Ascending aorta (tissue), 2 donors: ENCODE measurements around the gene SIPA1. TPM values are rescaled to one million over a fixed set of nuclear protein-coding genes. Genes with fewer than 3 reads are reported as not detected.
A peak's percentile ranks its signal among the peaks of the same experiment; 100 is the strongest.
"Not testable (repeated sequence)": the region's sequence is repeated elsewhere in the genome, so short reads cannot be mapped to it uniquely, and the experiment has no call there.

Experiments used
- DNase-seq, 2 donors: peaks; one replicate each; pipeline ENCODE4 v3.0.0-alpha.2; 2019; ENCODE audit warnings: low spot score in 2 of 2
- H3K27ac ChIP-seq, 2 donors: fragments of 200-600 bp; sonication (generic); one replicate each; pipeline ENCODE4 v1.5.1; 2016 to 2017; ENCODE audit warnings: mild to moderate bottlenecking in 1 of 2
- H3K27me3 ChIP-seq: fragments of 200-600 bp; sonication (generic); one replicate; pipeline ENCODE4 v1.5.1; 2017
- H3K36me3 ChIP-seq, 2 donors: fragments of 200-600 bp; sonication (generic); one replicate each; pipeline ENCODE4 v1.5.1; 2016
- H3K4me1 ChIP-seq, 2 donors: fragments of 200-600 bp; sonication (generic); one replicate each; pipeline ENCODE4 v1.5.1; 2016 to 2017; ENCODE audit warnings: mild to moderate bottlenecking in 1 of 2
- H3K4me3 ChIP-seq, 2 donors: fragments of 200-600 bp; sonication (generic); one replicate each; pipeline ENCODE4 v1.5.1; 2016 to 2017; ENCODE audit warnings: mild to moderate bottlenecking in 1 of 2
- H3K9me3 ChIP-seq, 2 donors: fragments of 200-600 bp; sonication (generic); one replicate each; pipeline ENCODE4 v1.5.1; 2016
- intact Hi-C: fragments of 100-400 bp; cut with DNase I; formaldehyde crosslinking; loops from one replicate; pipeline ENCODE4 v1.15.1; 2023
- total RNA-seq: library from RNA; depleted of rRNA; stranded (reverse); fragments of >200 nt; gene quantifications from one replicate; pipeline ENCODE4 v1.1.0, GENCODE V29; 2016
- TF ChIP-seq, protein P1 (sequence below), 3 experiments: fragments of 200-600 bp in 2 of 3; fragments of 450-650 bp in 1 of 3; sonication (generic) in 2 of 3; IDR thresholded peaks; one replicate each; pipeline ENCODE4 v1.5.1; 2016 to 2019; ENCODE audit warnings: antibody characterized with exemption in 3 of 3, mild to moderate bottlenecking in 1 of 3, moderate library complexity in 1 of 3

Gene SIPA1
- total RNA-seq, 1 donor from 2014 or later: 145 TPM

DNA sequence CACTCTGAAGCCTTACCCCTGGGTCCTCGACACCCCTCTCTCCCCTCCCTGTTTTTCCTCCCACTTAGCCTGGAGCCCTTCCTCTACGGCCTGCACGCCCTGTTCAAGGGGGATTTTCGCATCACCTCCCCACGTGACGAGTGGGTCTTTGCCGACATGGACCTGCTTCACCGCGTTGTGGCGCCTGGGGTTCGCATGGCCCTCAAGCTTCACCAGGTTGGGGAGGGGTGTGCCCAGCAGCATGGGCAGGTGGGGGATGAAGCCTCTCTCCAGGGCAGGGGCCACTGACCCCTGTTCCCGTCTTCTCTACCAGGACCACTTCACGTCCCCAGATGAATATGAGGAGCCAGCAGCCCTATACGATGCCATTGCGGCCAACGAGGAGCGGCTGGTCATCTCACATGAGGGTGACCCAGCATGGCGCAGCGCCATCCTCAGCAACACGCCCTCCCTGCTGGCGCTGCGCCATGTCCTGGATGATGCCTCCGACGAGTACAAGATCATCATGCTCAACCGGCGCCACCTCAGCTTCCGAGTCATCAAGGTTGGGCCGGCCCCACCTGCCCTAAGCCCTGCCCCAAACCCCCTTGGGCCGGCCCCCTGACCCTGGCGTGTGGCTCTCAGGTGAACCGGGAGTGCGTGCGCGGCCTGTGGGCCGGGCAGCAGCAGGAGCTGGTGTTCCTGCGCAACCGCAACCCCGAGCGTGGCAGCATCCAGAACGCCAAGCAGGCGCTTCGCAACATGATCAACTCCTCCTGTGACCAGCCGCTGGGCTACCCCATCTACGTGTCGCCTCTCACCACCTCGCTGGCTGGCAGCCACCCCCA lies 2.8 kb upstream of the SIPA1 start:
- TF ChIP-seq, protein P1, sequence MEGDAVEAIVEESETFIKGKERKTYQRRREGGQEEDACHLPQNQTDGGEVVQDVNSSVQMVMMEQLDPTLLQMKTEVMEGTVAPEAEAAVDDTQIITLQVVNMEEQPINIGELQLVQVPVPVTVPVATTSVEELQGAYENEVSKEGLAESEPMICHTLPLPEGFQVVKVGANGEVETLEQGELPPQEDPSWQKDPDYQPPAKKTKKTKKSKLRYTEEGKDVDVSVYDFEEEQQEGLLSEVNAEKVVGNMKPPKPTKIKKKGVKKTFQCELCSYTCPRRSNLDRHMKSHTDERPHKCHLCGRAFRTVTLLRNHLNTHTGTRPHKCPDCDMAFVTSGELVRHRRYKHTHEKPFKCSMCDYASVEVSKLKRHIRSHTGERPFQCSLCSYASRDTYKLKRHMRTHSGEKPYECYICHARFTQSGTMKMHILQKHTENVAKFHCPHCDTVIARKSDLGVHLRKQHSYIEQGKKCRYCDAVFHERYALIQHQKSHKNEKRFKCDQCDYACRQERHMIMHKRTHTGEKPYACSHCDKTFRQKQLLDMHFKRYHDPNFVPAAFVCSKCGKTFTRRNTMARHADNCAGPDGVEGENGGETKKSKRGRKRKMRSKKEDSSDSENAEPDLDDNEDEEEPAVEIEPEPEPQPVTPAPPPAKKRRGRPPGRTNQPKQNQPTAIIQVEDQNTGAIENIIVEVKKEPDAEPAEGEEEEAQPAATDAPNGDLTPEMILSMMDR (IDR thresholded peaks at IDR 0.05): no peak
- Histone ChIP-seq H3K4me3 (no peak overlapping the region), H3K9me3 (no peaks in the 10 kb centered on the region), H3K27ac (no peak overlapping the region), H3K36me3 (peaks cover 51 to 62% of the 10 kb centered on the region in 2 donors), H3K27me3 (no peaks in the 10 kb centered on the region), H3K4me1 (peaks cover 2 to 10% of the 10 kb centered on the region in 2 donors)
- intact Hi-C loops: no loop called here
- DNase-seq: no peak

DNA sequence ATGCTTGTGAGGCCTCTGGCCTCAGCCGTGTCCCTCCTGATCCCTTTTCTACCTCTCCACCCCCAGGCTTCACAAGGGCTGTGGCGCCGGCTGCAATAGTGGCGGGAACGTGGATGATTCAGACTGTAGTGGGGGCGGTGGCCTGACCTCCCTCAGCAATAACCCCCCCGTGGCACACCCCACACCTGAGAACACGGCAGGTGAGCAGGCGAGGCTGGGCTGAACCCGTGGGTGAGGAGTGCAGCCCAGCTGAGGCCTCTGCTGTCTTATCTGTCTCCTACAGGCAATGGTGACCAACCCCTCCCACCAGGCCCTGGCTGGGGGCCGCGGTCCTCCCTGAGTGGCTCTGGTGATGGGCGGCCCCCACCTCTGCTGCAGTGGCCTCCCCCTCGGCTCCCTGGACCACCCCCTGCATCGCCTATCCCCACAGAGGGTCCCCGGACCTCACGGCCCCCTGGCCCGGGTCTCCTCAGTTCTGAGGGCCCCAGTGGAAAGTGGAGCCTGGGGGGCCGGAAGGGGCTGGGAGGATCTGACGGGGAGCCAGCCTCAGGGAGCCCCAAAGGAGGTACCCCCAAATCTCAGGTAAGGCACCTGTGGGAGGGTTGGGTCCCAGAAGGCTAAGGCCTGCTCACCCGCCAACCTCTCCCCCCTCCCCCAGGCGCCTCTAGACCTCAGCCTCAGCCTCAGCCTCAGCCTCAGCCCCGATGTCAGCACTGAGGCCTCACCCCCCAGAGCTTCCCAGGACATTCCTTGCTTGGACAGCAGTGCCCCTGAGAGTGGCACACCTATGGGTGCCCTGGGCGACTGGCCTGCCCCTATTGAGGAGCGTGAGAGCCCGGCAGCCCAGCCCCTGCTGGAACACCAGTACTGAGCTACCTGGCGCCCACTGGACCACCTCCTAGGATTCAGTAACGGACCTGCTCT lies 1.5 kb upstream of the SIPA1 start:
- intact Hi-C loops: no loop called here
- H3K27ac ChIP-seq: no peak overlapping the region
- no peak for DNase-seq
- TF ChIP-seq, protein P1 (IDR thresholded peaks at IDR 0.05): no peak
- H3K27me3 ChIP-seq: no peaks in the 10 kb centered on the region
- H3K36me3 ChIP-seq: peaks cover 42 to 49% of the 10 kb centered on the region in 2 donors
- peaks cover 2 to 10% of the 10 kb centered on the region in 2 donors for H3K4me1 ChIP-seq
- H3K9me3 ChIP-seq: no peaks in the 10 kb centered on the region
- H3K4me3 ChIP-seq: no peak overlapping the region

DNA sequence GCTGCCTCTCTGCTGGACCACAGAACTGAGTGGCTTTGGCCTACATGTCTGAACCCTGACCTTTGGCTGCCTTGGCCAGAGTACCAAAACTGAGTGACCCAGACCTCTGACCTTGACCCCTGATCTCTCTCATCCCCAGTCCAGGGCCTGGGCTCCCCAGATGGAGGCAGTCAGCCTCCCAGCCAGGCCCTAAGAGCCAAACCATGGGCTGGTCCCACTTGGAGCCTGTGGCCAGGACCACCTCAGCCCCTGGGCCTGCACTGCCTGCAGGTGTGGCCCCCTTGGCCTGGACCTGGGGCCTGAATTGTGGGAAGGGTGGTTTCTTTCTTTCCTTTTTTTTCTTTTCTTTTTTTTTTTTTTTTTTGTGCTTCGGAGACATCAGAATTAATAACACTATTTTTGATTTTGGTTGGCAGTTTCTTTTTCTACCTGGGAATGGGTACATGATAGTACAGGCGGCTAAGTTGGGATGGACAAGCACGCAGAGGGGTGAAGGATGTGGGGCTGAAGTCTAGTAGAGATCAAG lies 806 bp upstream of the SIPA1 start:
- TF ChIP-seq, protein P1 (IDR thresholded peaks at IDR 0.05): no peak
- DNase-seq: no peak
- Histone ChIP-seq H3K4me1 (peaks cover 2 to 10% of the 10 kb centered on the region in 2 donors), H3K9me3 (no peaks in the 10 kb centered on the region), H3K36me3 (peaks cover 35 to 46% of the 10 kb centered on the region in 2 donors), H3K27me3 (no peaks in the 10 kb centered on the region), H3K4me3 (no peak overlapping the region), H3K27ac (peak overlapping the region; percentile 11 to 84)
- intact Hi-C loops: no loop called here

DNA sequence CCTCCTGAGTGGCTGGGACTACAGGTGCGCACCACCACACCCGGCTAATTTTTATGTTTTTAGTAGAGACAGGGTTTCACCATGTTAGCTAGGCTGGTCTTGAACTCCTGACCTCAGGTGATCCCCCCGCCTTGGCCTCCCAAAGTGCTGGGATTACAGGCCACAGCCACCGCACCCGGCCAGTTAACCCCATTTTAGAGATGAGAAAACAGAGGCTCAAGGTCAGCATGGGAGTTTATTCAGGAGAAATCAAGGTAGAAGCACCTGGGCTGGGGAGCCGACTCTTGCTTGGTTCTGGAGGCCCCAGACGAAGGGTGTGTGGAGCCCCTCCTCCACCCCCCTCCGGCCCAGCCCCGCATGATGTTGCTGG lies 1.3 kb downstream of the SIPA1 start:
- H3K4me1 ChIP-seq, H3K9me3 ChIP-seq, intact Hi-C loops, DNase-seq, H3K27me3 ChIP-seq: not testable (repeated sequence)
- Histone ChIP-seq H3K27ac (peak overlapping the region; percentile 71 to 84), H3K4me3 (peak overlapping the region in 1 of 2 donors; percentile 84), H3K36me3 (peaks cover 26 to 35% of the 10 kb centered on the region in 2 donors)

DNA sequence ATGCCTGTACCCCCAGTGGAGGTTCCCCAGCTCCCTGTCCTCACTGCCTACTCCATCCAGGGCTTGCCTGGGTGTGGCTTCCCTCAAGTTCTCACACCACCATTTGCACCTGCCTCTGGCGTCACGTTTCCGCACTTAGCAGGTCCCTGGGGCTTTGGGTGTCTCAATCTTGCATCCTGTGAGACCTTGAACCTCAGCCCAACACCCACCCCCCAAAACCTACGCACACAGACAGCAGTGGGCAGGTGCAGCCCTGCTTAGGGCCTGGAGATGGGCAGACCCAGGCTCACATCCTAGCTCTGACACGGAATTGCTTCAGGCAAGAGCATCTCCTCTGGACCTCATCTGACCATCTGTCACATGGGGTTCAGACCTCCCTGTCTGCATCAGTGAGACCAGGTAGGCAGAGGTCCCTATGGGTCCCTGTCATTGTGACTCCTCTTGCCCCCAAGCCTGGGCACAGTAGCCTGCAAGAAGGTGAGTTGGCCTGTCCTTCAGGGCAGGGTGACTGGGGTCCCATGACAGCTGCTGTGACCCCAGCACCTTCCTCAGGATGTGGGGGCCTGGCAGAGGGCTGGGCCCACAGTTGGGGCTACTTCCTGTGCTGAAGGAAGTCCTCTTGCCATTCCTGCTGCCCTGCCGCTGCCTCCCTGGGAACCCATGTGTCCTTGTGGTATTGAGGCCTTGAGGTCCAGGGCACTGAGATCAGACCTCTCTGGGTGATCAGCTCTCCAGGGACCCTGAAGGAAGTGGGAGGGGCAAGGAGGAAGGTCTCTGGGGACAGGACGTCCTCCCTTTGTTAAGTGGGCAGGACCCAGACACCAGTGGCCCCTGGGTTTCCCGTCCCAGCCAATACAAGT lies 2.0 kb downstream of the SIPA1 start:
- Histone ChIP-seq H3K27ac (peak overlapping the region; percentile 35 to 68), H3K4me3 (peak overlapping the region in 1 of 2 donors; percentile 84), H3K4me1 (peaks cover 2 to 10% of the 10 kb centered on the region in 2 donors), H3K36me3 (peaks cover 19 to 29% of the 10 kb centered on the region in 2 donors), H3K9me3 (no peaks in the 10 kb centered on the region), H3K27me3 (no peaks in the 10 kb centered on the region)
- intact Hi-C loops: no loop called here
- TF ChIP-seq, protein P1 (IDR thresholded peaks at IDR 0.05): no peak
- no peak for DNase-seq
